Measurements from ENCODE around the gene MTX1. TPM values are rescaled to one million over a fixed set of nuclear protein-coding genes. Genes with fewer than 3 reads are reported as not detected.
"Not testable (repeated sequence)": the region's sequence is repeated elsewhere in the genome, so short reads cannot be mapped to it uniquely, and the experiment has no call there.

MTX1 gene
- 38.0 and 45.1 TPM in 2 replicates for total RNA-seq

- H3K4me3 ChIP-seq (ENCODE audit: low read depth, low read length), result peak within 1 kb of the TSS; percentile 93
- no peak for TF ChIP-seq CTCF (IDR thresholded peaks at IDR 0.05; ENCODE audit: insufficient read depth, low read depth, low read length)
- DNase-seq (ENCODE audit: low read depth), result peak; percentile 85
These were observed at the start of gene MTX1 for GRCh38 chr1:155208541-155209311. Gene MTX1 (plus strand): TSS chr1:155208695. CDS start chr1:155208805, 110 bp downstream.

- no peak for TF ChIP-seq CTCF (IDR thresholded peaks at IDR 0.05; ENCODE audit: insufficient read depth, low read depth, low read length)
- DNase-seq (ENCODE audit: low read depth), result no peak
- no peak overlapping the region for H3K4me3 ChIP-seq (ENCODE audit: low read depth, low read length)
These were observed 49.5 kb upstream of the MTX1 start for GRCh38 chr1:155158991-155159390.

- DNase-seq (ENCODE audit: low read depth), result no peak
- H3K4me3 ChIP-seq (ENCODE audit: low read depth, low read length), result no peak overlapping the region
- TF ChIP-seq CTCF (IDR thresholded peaks at IDR 0.05; ENCODE audit: insufficient read depth, low read depth, low read length), result no peak
These were observed 48.4 kb upstream of the MTX1 start for GRCh38 chr1:155160128-155160527.

GRCh38 chr1:155162631-155163030 lies 45.9 kb upstream of the MTX1 start:
- DNase-seq (ENCODE audit: low read depth); H3K4me3 ChIP-seq (ENCODE audit: low read depth, low read length): not testable (repeated sequence)

- DNase-seq (ENCODE audit: low read depth); H3K4me3 ChIP-seq (ENCODE audit: low read depth, low read length): not testable (repeated sequence)
These were observed 44.7 kb upstream of the MTX1 start for GRCh38 chr1:155163785-155164184.

GRCh38 chr1:155164625-155165024 lies 43.9 kb upstream of the MTX1 start:
- H3K4me3 ChIP-seq (ENCODE audit: low read depth, low read length); DNase-seq (ENCODE audit: low read depth): not testable (repeated sequence)

GRCh38 chr1:155166051-155166470 lies 42.4 kb upstream of the MTX1 start:
- H3K4me3 ChIP-seq (ENCODE audit: low read depth, low read length), result no peak overlapping the region
- no peak for TF ChIP-seq CTCF (IDR thresholded peaks at IDR 0.05; ENCODE audit: insufficient read depth, low read depth, low read length)
- no peak for DNase-seq (ENCODE audit: low read depth)

GRCh38 chr1:155166471-155167165 lies 41.9 kb upstream of the MTX1 start:
- DNase-seq (ENCODE audit: low read depth), result peak; percentile 39
- no peak for TF ChIP-seq CTCF (IDR thresholded peaks at IDR 0.05; ENCODE audit: insufficient read depth, low read depth, low read length)
- H3K4me3 ChIP-seq (ENCODE audit: low read depth, low read length), result no peak overlapping the region

Data from fibroblast of villous mesenchyme (primary cell).